ENCODE measurements around the gene SPTBN2. TPM values are rescaled to one million over a fixed set of nuclear protein-coding genes. Genes with fewer than 3 reads are reported as not detected.

Gene SPTBN2
- total and polyA plus RNA-seq, 2 donors (not counting 3 experiments of a cell fraction or from before 2014, with no cell fraction given): 3.8 to 19.8 TPM

GRCh38 chr11:66752148-66752547 lies 23.1 kb upstream of the SPTBN2 start:
- Histone ChIP-seq H3K36me3 (ENCODE audit: control insufficient read depth in 2 of 2, extremely low read depth in 1 of 2, insufficient read depth in 2 of 2, low read length in 2 of 2) (no peaks in the 10 kb centered on the region), H3K27me3 (ENCODE audit: control insufficient read depth in 2 of 2, insufficient read depth in 2 of 2, low read length in 2 of 2) (no peaks in the 10 kb centered on the region), H3K79me2 (ENCODE audit: control insufficient read depth, insufficient read depth, low read length) (peaks cover 6% of the 10 kb centered on the region), H3K4me1 (ENCODE audit: control insufficient read depth, extremely low read depth, insufficient read depth, low read length) (peaks cover 18% of the 10 kb centered on the region), H3K9me1 (replicated peaks; ENCODE audit: control insufficient read depth, extremely low read depth, insufficient read depth, low read length) (peaks cover 2% of the 10 kb centered on the region), H3K4me2 (ENCODE audit: insufficient read depth, low read length) (no peak overlapping the region), H4K20me1 (replicated peaks; ENCODE audit: control insufficient read depth, extremely low read depth, insufficient read depth, low read length) (no peaks in the 10 kb centered on the region), H3K9ac (replicated peaks; ENCODE audit: extremely low read depth, insufficient read depth, low read length) (no peak overlapping the region), H3K27ac (ENCODE audit: insufficient read depth, low read depth, low read length) (no peak overlapping the region), H3K4me3 (replicated peaks in 1 of 3; ENCODE audit: insufficient read depth in 1 of 3, low read depth in 1 of 3, low read length in 3 of 3) (no peak overlapping the region), H3K9me3 (replicated peaks; ENCODE audit: control insufficient read depth, insufficient read depth, low read length) (no peaks in the 10 kb centered on the region), H2AFZ (ENCODE audit: low read depth, low read length) (no peak overlapping the region)
- TF ChIP-seq POLR2A (IDR thresholded peaks at IDR 0.05; ENCODE audit: low read depth, low read length): no peak
- TF ChIP-seq MAX (IDR thresholded peaks at IDR 0.05; ENCODE audit: insufficient read depth, insufficient read length): no peak
- TF ChIP-seq POLR2AphosphoS5 (IDR thresholded peaks at IDR 0.05; ENCODE audit: insufficient read depth, low read depth, low read length): no peak
- TF ChIP-seq MYC (IDR thresholded peaks at IDR 0.05; ENCODE audit: low read depth, low read length): no peak
- TF ChIP-seq FOS (IDR thresholded peaks at IDR 0.05; ENCODE audit: borderline replicate concordance, insufficient read depth, low read length): no peak
- no peak for TF ChIP-seq JUN (IDR thresholded peaks at IDR 0.05; ENCODE audit: borderline replicate concordance, insufficient read depth, insufficient read length, low read depth)
- TF ChIP-seq CTCF (IDR thresholded peaks at IDR 0.05; ENCODE audit: extremely low read depth in 1 of 2, insufficient read depth in 1 of 2, low read depth in 1 of 2, low read length in 2 of 2): no peak
- no peak for TF ChIP-seq EZH2 (IDR thresholded peaks at IDR 0.05; ENCODE audit: borderline replicate concordance, low read depth, low read length, severe bottlenecking)
- no peak for TF ChIP-seq GATA2 (IDR thresholded peaks at IDR 0.05; ENCODE audit: insufficient read depth, insufficient read length, low read depth, low read length)
- dilution Hi-C loops (cut with MboI; ENCODE audit: extremely low pct_ligation_motif_present, low sequenced_read_pairs) (no loop called here), intact Hi-C loops (cut with micrococcal nuclease) (no loop called here)
- FAIRE-seq (no peak), DNase-seq (ENCODE audit: low read depth, low spot score) (no peak)
- no TSS peak for BruUV-seq (replicated peaks)
- POLR2A ChIA-PET: no interaction called here
- CTCF ChIA-PET: no interaction called here

All from endothelial cell of umbilical vein (primary cell).